Measurements from ENCODE around the gene NBEA. TPM values are rescaled to one million over a fixed set of nuclear protein-coding genes. Genes with fewer than 3 reads are reported as not detected.

The NBEA gene
- polyA plus RNA-seq, 2 of the 4 experiments (the other 2 are of a cell fraction): 3.5 to 11.8 TPM

DNA sequence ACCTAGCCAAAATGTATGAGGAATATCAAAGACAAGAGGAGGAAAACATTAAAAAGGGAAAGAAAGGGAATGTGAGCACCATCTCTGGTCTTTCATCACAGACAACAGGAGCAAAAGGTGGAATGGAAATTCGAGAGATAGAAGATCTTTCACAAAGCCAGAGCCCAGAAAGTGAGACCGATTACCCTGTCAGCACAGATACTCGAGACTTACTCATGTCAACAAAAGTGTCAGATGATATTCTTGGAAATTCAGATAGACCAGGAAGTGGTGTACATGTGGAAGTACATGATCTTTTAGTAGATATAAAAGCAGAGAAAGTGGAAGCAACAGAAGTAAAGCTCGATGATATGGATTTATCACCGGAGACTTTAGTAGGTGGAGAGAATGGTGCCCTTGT, 217.0 kb downstream of the NBEA start:
- 89% methylated on average over 5 of the region's 5 CpGs for WGBS (ENCODE audit: missing lambda C conversion rate)
- ChIA-PET POLR2A (no interaction called here), CTCF (no interaction called here)
- FAIRE-seq (no peak), DNase-seq (ENCODE audit: low read depth in 1 of 2, low spot score in 1 of 2) (no peak), ATAC-seq (no peak)
- no peak overlapping the region for H3K4me2 ChIP-seq
- peaks cover 9% of the 10 kb centered on the region; the same call in 2 of the 3 replicates for H3K4me1 ChIP-seq
- H3K27ac ChIP-seq: no peak overlapping the region
- TF ChIP-seq ZC3H11A (IDR thresholded peaks at IDR 0.05): no peak
- TF ChIP-seq MYC (IDR thresholded peaks at IDR 0.05; ENCODE audit: borderline replicate concordance, low read length): no peak
- no peak for TF ChIP-seq POLR2A (IDR thresholded peaks at IDR 0.05; ENCODE audit: low read length)
- no peak for TF ChIP-seq JUN (IDR thresholded peaks at IDR 0.05)
- H3K9me3 ChIP-seq: no peaks in the 10 kb centered on the region
- H3K4me3 ChIP-seq: no peak overlapping the region

DNA sequence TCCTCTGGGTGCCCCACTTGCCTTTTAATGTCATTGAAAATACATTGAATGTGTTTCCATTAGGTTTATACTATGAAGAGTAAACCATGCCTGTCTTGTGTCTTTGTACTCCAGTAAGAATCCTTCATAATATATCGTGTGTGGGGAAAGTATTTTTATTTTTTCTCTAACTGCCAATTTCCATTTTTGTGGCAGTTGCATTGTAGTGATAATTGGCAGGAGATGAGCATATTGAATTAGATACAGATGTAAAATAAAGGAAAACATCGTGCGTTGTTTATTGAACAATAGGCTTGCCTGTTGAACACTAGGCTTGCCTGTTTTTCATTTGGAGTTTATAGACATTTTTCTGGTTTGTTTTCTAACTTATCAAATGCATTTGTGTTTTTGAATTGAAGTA, 218.8 kb downstream of the NBEA start:
- H3K4me1 ChIP-seq: peaks cover 9% of the 10 kb centered on the region; the same call in 2 of the 3 replicates
- CTCF ChIA-PET: no interaction called here
- H3K4me3 ChIP-seq: no peak overlapping the region
- DNase-seq (ENCODE audit: low read depth in 1 of 2, low spot score in 1 of 2): no peak
- no peak for ATAC-seq
- 94% methylated on average over 3 of the region's 3 CpGs for WGBS (ENCODE audit: missing lambda C conversion rate)
- POLR2A ChIA-PET: no interaction called here
- no peak overlapping the region for H3K27ac ChIP-seq
- TF ChIP-seq KDM1A (IDR thresholded peaks at IDR 0.05; ENCODE audit: low read depth) (no peak), HOXB13 (CRISPR knock-in tag; IDR thresholded peaks at IDR 0.05; ENCODE audit: low read depth) (no peak), POLR2A (IDR thresholded peaks at IDR 0.05; ENCODE audit: low read length) (no peak), RAD21 (conservative IDR thresholded peaks at IDR 0.05 in 1 of 2, IDR thresholded peaks at IDR 0.05 in 1 of 2) (no peak), MAFK (IDR thresholded peaks at IDR 0.05; ENCODE audit: partially characterized antibody) (no peak), ELK1 (IDR thresholded peaks at IDR 0.05; ENCODE audit: low read depth, low read length) (no peak), CHD2 (IDR thresholded peaks at IDR 0.05; ENCODE audit: low read length, partially characterized antibody) (no peak), SREBF2 (IDR thresholded peaks at IDR 0.05) (no peak), EHMT2 (IDR thresholded peaks at IDR 0.05; ENCODE audit: low read depth) (no peak), HES2 (IDR thresholded peaks at IDR 0.05) (no peak), KDM5A (IDR thresholded peaks at IDR 0.05) (no peak)
- TF ChIP-seq, protein P1, sequence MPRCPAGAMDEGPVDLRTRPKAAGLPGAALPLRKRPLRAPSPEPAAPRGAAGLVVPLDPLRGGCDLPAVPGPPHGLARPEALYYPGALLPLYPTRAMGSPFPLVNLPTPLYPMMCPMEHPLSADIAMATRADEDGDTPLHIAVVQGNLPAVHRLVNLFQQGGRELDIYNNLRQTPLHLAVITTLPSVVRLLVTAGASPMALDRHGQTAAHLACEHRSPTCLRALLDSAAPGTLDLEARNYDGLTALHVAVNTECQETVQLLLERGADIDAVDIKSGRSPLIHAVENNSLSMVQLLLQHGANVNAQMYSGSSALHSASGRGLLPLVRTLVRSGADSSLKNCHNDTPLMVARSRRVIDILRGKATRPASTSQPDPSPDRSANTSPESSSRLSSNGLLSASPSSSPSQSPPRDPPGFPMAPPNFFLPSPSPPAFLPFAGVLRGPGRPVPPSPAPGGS (IDR thresholded peaks at IDR 0.05): no peak
- TF ChIP-seq, protein P2, sequence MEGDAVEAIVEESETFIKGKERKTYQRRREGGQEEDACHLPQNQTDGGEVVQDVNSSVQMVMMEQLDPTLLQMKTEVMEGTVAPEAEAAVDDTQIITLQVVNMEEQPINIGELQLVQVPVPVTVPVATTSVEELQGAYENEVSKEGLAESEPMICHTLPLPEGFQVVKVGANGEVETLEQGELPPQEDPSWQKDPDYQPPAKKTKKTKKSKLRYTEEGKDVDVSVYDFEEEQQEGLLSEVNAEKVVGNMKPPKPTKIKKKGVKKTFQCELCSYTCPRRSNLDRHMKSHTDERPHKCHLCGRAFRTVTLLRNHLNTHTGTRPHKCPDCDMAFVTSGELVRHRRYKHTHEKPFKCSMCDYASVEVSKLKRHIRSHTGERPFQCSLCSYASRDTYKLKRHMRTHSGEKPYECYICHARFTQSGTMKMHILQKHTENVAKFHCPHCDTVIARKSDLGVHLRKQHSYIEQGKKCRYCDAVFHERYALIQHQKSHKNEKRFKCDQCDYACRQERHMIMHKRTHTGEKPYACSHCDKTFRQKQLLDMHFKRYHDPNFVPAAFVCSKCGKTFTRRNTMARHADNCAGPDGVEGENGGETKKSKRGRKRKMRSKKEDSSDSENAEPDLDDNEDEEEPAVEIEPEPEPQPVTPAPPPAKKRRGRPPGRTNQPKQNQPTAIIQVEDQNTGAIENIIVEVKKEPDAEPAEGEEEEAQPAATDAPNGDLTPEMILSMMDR (IDR thresholded peaks at IDR 0.05): no peak
- H3K9me3 ChIP-seq: no peaks in the 10 kb centered on the region
- no peak for FAIRE-seq
- H3K4me2 ChIP-seq: no peak overlapping the region

- FAIRE-seq (no peak), DNase-seq (ENCODE audit: low read depth in 1 of 2, low spot score in 1 of 2) (no peak), ATAC-seq (no peak)
- H3K4me1 ChIP-seq: no peaks in the 10 kb centered on the region
- ChIA-PET POLR2A (no interaction called here), CTCF (no interaction called here)
- no peak overlapping the region for H3K4me2 ChIP-seq
- H3K4me3 ChIP-seq: no peak overlapping the region
- no peak overlapping the region for H3K27ac ChIP-seq
- WGBS (ENCODE audit: missing lambda C conversion rate): 87% methylated on average over 2 of the region's 2 CpGs
- no peaks in the 10 kb centered on the region for H3K9me3 ChIP-seq
- no peak for TF ChIP-seq RFX5 (IDR thresholded peaks at IDR 0.05)
- TF ChIP-seq FOXS1 (CRISPR knock-in tag; IDR thresholded peaks at IDR 0.05): no peak
- TF ChIP-seq TP53 (CRISPR knock-in tag; IDR thresholded peaks at IDR 0.05): no peak
- no peak for TF ChIP-seq NFE2L2 (conservative IDR thresholded peaks at IDR 0.05; ENCODE audit: low read length)
- no peak for TF ChIP-seq RNF2 (IDR thresholded peaks at IDR 0.05; ENCODE audit: borderline replicate concordance, low read depth)
- TF ChIP-seq SREBF2 (IDR thresholded peaks at IDR 0.05): no peak
- TF ChIP-seq CHD4 (IDR thresholded peaks at IDR 0.05; ENCODE audit: borderline replicate concordance): no peak
- no peak for TF ChIP-seq CBX2 (IDR thresholded peaks at IDR 0.05; ENCODE audit: borderline replicate concordance, low read depth)
- TF ChIP-seq CEBPB (IDR thresholded peaks at IDR 0.05): no peak
Observed at GRCh38 chr13:35162420-35162819, 220.3 kb downstream of the NBEA start.

Measured in A549 (cell line).